NAMALWA (cell line): ENCODE data around the gene GCNT3.

Experiments used
- DNase-seq: peaks from one replicate; pipeline ENCODE4 v3.0.0-alpha.2; 2015; ENCODE audit warnings: low spot score

The GCNT3 gene

GRCh38 chr15:59611276-59612260 is at the start of gene GCNT3:
Gene GCNT3 (plus strand): TSS chr15:59611783. CDS start chr15:59618239, 6,456 bp downstream.
- peak; percentile 15 for DNase-seq

GRCh38 chr15:59562448-59563186 is 49.0 kb upstream of the GCNT3 start:
- DNase-seq: no peak

DNA sequence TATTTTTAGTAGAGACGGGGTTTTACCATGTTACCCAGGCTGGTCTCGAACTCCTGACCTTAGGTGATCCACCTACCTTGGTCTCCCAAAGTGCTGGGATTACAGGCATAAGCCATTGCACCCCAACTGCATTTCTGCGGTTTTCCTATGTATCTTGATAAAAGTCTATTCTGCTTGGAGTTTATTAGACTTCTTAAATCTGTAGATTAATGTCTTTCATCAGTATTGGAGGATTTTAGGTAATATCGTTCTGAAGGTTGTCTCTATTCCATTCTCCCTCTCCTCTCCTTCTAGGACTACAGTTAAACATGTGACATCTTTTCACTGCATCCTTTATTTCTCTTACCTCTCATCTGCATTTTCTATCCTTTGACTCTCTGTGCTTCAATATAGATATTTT is 46.3 kb upstream of the GCNT3 start:
- no peak for DNase-seq

GRCh38 chr15:59567324-59567723 is 44.3 kb upstream of the GCNT3 start:
- DNase-seq: no peak

DNA sequence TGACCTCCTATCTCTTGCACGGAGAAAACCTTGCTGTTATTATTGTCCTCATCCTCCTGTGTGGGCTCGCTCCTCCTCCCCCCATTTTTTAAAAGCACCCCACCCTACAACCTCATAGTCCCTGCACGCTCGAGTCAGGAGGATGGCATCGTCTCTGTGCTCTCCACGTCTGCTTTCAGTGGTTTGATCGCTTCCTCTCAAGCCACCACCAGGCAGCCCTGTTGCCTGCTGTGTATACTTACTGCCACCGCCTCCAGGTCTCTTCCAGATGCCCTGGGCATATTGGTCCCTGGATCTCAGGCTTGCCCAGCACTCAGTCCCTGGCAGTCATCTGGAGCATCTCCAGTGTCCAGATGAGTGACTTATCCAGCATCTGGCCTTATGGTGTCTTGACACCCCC is 42.1 kb upstream of the GCNT3 start:
- DNase-seq: no peak

- no peak for DNase-seq
Measured at GRCh38 chr15:59570315-59570714, 41.3 kb upstream of the GCNT3 start.

- DNase-seq: no peak
Measured at GRCh38 chr15:59571606-59572005, 40.0 kb upstream of the GCNT3 start.

DNA sequence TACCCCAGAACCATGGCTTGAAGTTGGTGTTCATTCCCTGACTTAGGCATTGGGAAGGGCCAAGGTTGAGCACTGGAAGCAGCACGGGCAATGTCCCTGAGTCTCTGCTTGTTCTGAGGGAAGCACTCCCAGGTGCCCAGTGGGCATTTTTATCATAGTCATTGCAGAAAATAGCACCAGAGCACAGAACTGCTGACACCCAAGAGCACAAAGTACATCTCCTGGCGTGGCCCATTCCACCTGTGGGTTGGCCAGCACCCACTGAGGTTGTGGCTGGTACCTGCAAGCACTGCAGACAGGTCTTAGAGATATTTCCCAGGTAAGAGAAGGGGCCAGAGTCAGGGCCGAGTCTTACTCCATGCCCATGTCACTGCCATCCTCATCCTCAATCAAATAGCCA is 28.5 kb upstream of the GCNT3 start:
- DNase-seq: no peak

DNA sequence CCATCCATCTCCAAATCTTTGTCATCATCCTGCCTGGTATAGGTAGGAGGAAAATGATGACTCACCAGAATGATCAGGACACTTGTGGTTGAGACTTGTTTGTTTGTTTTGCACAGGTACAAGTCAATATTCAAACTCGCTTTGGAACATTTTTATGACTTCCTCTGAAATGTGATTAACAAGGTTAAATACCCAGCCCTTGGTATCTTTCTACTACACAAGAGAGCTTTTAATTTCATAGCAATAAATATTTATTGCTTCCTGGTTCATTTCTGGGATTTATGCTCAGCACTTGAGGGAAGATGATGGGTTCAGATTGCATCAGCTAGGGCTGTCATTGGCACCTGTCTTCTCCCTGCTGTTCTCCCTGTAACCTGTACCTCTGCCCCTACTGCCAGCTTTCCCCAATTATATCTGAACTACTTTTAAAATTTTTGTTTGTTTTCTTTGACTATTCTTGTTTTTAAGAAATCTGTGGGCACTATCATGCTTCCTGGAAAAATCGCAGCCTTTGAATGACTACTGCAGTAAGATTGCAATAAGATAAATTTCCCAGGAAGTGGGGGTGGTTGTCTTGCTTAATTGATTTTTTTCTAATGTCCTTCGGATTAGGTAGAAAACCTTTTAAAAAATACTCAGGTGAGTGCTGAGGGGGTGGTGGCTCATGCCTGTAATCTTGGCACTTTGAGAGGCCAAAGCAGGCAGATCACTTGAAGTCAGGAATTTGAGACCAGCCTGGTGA is 24.3 kb upstream of the GCNT3 start:
- no peak for DNase-seq

DNA sequence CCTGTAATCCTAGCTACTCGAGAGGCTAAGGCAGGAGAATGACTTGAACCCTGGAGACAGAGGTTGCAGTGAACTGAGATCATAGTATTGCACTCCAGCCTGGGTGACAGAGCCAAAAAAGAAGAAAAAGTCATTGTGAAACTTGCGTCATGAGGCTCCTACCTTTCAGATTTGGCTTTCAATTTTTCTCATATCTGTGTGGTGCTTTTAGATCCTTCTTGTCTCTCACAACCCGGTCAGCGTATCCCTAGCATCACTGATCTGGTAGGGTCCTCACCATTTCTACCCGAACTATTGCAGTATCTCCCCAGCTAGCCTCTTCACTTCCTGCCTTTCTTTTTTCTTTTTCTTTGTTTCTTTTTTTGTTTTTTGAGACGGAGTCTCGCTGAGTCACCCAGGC is 21.6 kb upstream of the GCNT3 start:
- DNase-seq: no peak

- DNase-seq: no peak
Measured at GRCh38 chr15:59591356-59591755, 20.2 kb upstream of the GCNT3 start.

GRCh38 chr15:59594493-59594942 is 17.1 kb upstream of the GCNT3 start:
- no peak for DNase-seq

DNA sequence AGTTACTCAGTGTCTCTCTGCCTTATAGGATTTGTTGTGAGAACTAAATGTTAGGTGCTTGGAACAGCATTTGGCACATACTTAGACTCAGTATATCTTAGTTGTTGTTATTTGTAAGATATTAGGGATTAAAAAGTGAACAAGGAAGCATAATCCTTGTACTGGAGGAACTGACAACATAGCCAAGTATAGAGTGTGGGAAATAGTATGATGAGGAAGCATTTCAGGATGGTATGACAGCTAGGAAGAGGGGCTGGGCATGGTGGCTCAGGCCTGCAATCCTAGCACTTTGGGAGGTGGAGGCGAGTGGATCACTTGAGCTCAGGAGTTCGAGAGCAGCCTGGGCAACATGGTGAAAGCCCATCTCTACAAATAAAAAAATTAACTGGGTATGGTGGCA is 16.6 kb upstream of the GCNT3 start:
- DNase-seq: no peak

- no peak for DNase-seq
Measured at GRCh38 chr15:59595434-59595915, 16.1 kb upstream of the GCNT3 start.

DNA sequence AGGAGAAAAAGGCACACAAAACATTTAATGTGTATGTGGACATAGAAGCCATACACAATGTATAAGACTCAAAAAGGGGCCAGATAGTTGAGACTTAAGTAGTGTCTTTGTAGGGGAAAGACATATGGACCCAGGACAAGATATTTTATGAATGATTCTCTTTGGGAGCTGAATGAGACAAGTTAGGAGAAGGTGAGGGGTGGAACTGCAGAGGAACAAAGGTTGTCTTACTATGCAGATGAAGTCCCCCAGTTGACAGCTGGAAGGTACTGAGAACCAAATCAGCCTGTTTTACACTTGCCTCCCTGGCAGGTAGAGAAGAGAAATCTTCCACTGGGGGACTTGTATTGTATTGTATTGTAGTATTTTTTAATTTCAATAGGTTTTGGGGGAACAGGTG is 14.9 kb upstream of the GCNT3 start:
- DNase-seq: no peak

GRCh38 chr15:59598461-59598860 is 13.1 kb upstream of the GCNT3 start:
- no peak for DNase-seq

DNA sequence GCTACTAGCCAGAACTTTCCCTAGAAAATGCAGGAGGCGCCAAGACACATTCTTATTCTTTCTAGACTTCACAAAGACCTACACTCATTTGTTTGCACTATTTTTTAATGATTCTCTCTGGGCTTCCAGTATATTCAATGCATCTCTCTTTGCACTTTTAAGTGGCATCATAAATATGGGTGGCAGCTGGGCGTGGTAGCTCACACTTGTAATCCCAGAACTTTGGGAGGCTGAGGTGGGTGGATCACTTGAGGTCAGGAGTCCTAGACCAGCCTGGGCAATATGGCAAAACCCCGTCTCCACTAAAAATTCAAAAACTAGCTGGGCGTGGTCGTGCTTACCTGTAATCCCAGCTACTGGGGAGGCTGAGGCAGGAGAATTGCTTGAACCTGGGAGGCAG is 5.6 kb upstream of the GCNT3 start:
- no peak for DNase-seq

DNA sequence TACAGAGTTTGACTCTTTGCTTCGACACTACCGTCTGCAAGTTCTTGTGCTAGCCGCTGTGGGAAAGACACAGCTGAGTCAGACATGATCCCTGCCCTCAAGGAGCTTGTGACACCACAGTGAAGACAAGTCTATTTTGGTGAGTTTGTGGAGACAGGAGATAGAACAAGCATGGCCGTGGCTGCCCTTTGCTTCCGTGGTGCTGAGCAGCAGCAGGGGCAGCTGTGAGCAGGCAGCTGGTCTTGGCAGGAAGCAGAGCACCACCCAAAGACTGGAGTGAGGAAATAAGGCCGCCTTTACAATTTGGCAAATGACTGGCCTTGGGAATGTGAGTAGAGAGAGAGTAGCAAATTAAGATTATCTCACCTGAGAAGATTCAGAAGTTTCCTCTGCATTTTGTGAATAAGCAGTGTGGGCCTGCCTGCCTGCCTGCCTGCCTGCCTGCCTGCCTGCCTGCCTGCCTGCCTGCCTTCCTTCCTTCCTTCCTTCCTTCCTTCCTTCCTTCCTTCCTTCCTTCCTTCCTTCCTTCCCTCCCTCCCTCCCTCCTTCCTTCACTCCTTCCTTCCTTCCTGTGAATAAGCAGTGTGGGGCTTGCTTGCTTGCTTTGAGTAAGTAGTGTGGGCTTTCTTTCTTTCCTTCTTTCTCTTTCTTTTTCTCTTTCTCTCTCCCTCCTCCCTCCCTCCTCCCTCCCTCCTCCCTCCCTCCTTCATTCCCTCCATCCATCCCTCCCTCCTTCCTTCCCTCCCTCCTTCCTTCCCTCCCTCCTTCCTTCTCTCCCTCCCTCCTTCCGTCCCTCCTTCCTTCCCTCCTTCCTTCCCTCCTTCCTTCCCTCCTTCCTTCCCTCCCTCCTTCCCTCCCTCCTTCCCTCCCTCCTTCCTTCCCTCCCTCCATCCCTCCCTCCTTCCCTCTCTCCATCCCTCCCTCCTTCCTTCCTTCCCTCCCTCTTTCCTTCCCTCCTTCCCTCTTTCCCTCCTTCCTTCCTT is 1.6 kb upstream of the GCNT3 start:
- peak; percentile 11 for DNase-seq

DNA sequence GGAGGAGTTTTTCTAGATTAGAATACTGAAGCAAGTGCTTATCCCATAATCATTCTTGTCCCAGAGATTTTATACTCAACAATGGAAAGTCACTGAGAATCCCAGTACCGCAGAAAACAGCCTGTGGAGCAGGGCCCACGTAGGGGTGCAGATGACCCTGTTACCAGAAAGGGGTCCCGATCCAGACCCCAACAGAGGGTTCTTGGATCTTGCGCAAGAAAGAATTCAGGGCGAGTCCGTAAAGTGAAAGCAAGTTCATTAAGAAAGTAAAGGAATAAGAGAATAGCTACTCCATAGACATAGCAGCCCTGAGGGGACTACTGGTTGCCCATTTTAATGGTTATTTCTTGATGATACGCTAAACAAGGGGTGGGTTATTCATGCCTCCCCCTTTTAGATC is 2.6 kb downstream of the GCNT3 start:
- DNase-seq: no peak

- no peak for DNase-seq
Measured at GRCh38 chr15:59615661-59616060, 4.1 kb downstream of the GCNT3 start.

DNA sequence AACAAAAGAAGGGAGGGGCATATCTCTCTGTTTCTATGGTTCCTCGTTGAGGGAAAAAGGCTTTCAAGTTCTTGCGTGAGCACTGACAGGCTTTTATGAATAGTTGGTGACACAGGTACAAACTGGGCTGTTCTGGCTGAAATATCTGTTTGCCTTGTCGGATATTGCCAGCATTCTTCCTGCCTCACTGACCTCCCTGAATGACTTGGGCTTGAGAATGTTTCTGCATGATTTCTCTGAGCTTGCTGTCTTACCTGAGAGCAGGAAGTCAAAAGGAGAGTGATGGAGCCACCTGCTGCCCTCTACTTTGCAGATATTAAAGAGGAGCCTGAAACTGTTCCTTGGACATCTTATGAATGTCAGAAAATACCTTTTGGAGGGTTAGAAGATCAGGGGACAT is 4.8 kb downstream of the GCNT3 start:
- no peak for DNase-seq
